ES-I3 (cell line): ENCODE data around the gene TMEM120B.

Experiments
- H3K36me3 ChIP-seq: 2 replicates; pipeline ENCODE4 v1.6.1; 2013; ENCODE audit warnings: mild to moderate bottlenecking, low read length, control low read depth, moderate library complexity; ENCODE audit not compliant: insufficient read depth
- H3K4me1 ChIP-seq: 2 replicates; pipeline ENCODE4 v1.6.1; 2013; ENCODE audit warnings: mild to moderate bottlenecking, control low read depth, low read length; ENCODE audit not compliant: insufficient read depth
- H3K9ac ChIP-seq: 2 replicates; pipeline ENCODE4 v1.6.1; 2013; ENCODE audit warnings: low read depth, mild to moderate bottlenecking, low read length, moderate library complexity
- H3K9me3 ChIP-seq: 2 replicates; pipeline ENCODE4 v1.6.1; 2013; ENCODE audit warnings: mild to moderate bottlenecking, low read length, moderate library complexity; ENCODE audit not compliant: control insufficient read depth, insufficient read depth

The TMEM120B gene

GRCh38 chr12:121767525-121768016 is 55.0 kb downstream of the TMEM120B start:
- Histone ChIP-seq H3K36me3 (no peaks in the 10 kb centered on the region; the same call in 1 of the 2 replicates), H3K4me1 (peaks cover 29% of the 10 kb centered on the region), H3K9me3 (no peaks in the 10 kb centered on the region), H3K9ac (no peak overlapping the region)

GRCh38 chr12:121769297-121769830 is 56.8 kb downstream of the TMEM120B start:
- Histone ChIP-seq H3K4me1 (peaks cover 32% of the 10 kb centered on the region), H3K9ac (no peak overlapping the region)

GRCh38 chr12:121769831-121770301 is 57.3 kb downstream of the TMEM120B start:
- Histone ChIP-seq H3K4me1 (peaks cover 32% of the 10 kb centered on the region), H3K9me3 (no peaks in the 10 kb centered on the region), H3K36me3 (peaks cover 3% of the 10 kb centered on the region; the same call in 1 of the 2 replicates), H3K9ac (no peak overlapping the region)

More at GRCh38 chr12:121769297-121769830, 56.8 kb downstream of the TMEM120B start:
- H3K36me3 ChIP-seq = peaks cover 3% of the 10 kb centered on the region
- no peaks in the 10 kb centered on the region for H3K9me3 ChIP-seq

GRCh38 chr12:121770388-121770787 is 57.8 kb downstream of the TMEM120B start:
- peaks cover 3% of the 10 kb centered on the region; the same call in 1 of the 2 replicates for H3K36me3 ChIP-seq
- no peaks in the 10 kb centered on the region for H3K9me3 ChIP-seq
- H3K9ac ChIP-seq = no peak overlapping the region
- H3K4me1 ChIP-seq = peaks cover 30% of the 10 kb centered on the region

- H3K9ac ChIP-seq = no peak overlapping the region; the same call in 1 of the 2 replicates
- H3K4me1 ChIP-seq = peaks cover 31% of the 10 kb centered on the region
- H3K36me3 ChIP-seq = peaks cover 3% of the 10 kb centered on the region; the same call in 1 of the 2 replicates
- H3K9me3 ChIP-seq = no peaks in the 10 kb centered on the region
Observed at GRCh38 chr12:121770813-121771625, 58.5 kb downstream of the TMEM120B start.

- H3K9me3 ChIP-seq = no peaks in the 10 kb centered on the region
- H3K36me3 ChIP-seq = peaks cover 3% of the 10 kb centered on the region; the same call in 1 of the 2 replicates
- peaks cover 29% of the 10 kb centered on the region for H3K4me1 ChIP-seq
- H3K9ac ChIP-seq = no peak overlapping the region
Observed at GRCh38 chr12:121773011-121773777, 60.6 kb downstream of the TMEM120B start.

GRCh38 chr12:121774968-121775474 is 62.5 kb downstream of the TMEM120B start:
- H3K9ac ChIP-seq = no peak overlapping the region
- no peaks in the 10 kb centered on the region for H3K9me3 ChIP-seq
- peaks cover 3% of the 10 kb centered on the region; the same call in 1 of the 2 replicates for H3K36me3 ChIP-seq
- peaks cover 26% of the 10 kb centered on the region for H3K4me1 ChIP-seq

- peaks cover 23% of the 10 kb centered on the region for H3K4me1 ChIP-seq
- peaks cover 5% of the 10 kb centered on the region; the same call in 1 of the 2 replicates for H3K36me3 ChIP-seq
- no peaks in the 10 kb centered on the region for H3K9me3 ChIP-seq
- no peak overlapping the region for H3K9ac ChIP-seq
Observed at GRCh38 chr12:121775501-121775900, 62.9 kb downstream of the TMEM120B start.

GRCh38 chr12:121776190-121777098 is 63.9 kb downstream of the TMEM120B start:
- Histone ChIP-seq H3K9ac (no peak overlapping the region), H3K9me3 (no peaks in the 10 kb centered on the region), H3K4me1 (peaks cover 16% of the 10 kb centered on the region), H3K36me3 (peaks cover 9% of the 10 kb centered on the region; the same call in 1 of the 2 replicates)

- Histone ChIP-seq H3K4me1 (peaks cover 16% of the 10 kb centered on the region; the same call in 1 of the 2 replicates), H3K9ac (no peak overlapping the region), H3K9me3 (no peaks in the 10 kb centered on the region), H3K36me3 (peaks cover 9% of the 10 kb centered on the region; the same call in 1 of the 2 replicates)
Observed at GRCh38 chr12:121778567-121779421, 66.2 kb downstream of the TMEM120B start.

- Histone ChIP-seq H3K4me1 (peaks cover 16% of the 10 kb centered on the region; the same call in 1 of the 2 replicates), H3K9me3 (no peaks in the 10 kb centered on the region), H3K9ac (no peak overlapping the region), H3K36me3 (0 out of 2 replicates have a peak, but pooled peaks cover 6% of the 10 kb centered on the region)
Observed at GRCh38 chr12:121779422-121779895, 66.9 kb downstream of the TMEM120B start.

- Histone ChIP-seq H3K9ac (no peak overlapping the region), H3K4me1 (peaks cover 10% of the 10 kb centered on the region; the same call in 1 of the 2 replicates), H3K36me3 (0 out of 2 replicates have a peak, but pooled peaks cover 6% of the 10 kb centered on the region), H3K9me3 (no peaks in the 10 kb centered on the region)
Observed at GRCh38 chr12:121780429-121780828, 67.9 kb downstream of the TMEM120B start.
